ENCODE data around the gene TMEM185A. TPM values are rescaled to one million over a fixed set of nuclear protein-coding genes. Genes with fewer than 3 reads are reported as not detected.

The TMEM185A gene
- total RNA-seq, 4 donors from 2014 or later = 2.2 to 26.8 (median 12.0) TPM

DNA sequence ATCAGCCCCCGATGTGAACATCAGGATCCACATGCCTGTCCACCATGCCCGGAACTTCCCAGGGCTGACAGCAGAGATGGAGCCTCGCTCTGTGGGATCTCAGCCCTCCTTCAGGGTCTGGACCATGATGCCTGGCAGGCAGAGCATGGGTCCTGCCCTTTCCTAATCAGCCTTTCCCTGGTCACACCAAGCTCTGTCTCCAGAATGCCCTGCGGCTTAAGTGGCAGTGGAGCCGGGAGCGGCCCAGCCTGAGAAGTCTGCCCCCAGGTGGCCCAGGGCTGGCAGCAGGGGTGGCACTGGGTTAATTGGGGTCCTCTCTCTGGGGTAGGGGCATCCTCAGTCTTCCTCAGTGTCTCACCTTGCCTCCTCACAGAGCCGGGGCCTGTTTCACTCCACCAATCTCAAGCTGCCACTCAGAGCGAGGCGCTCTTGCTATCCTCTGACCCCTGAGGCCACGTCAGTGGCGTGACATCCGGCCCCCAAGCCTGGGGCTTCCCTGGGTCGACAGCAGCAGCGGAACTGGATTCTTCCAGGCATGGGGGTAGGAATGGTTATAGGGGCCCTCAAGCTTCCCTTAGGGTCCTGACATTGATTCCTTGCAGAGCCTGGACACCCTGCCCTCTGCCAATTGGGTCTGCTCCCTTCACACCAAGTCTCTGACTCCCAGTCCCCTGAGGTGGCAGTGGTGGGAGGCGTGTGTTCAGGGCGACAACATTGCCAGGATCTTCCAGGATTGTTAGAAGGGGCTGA is 20.8 kb upstream of the TMEM185A start:
- no peak overlapping the region for H3K4me3 ChIP-seq
- no peaks in the 10 kb centered on the region for H3K9me3 ChIP-seq
- 91% methylated on average over 9 of the region's 16 CpGs; no CpG with 5 or more reads in 1 of the 2 donors for WGBS, 2 donors (ENCODE audit: low coverage in 1 of 2)
- TF ChIP-seq, protein P1, sequence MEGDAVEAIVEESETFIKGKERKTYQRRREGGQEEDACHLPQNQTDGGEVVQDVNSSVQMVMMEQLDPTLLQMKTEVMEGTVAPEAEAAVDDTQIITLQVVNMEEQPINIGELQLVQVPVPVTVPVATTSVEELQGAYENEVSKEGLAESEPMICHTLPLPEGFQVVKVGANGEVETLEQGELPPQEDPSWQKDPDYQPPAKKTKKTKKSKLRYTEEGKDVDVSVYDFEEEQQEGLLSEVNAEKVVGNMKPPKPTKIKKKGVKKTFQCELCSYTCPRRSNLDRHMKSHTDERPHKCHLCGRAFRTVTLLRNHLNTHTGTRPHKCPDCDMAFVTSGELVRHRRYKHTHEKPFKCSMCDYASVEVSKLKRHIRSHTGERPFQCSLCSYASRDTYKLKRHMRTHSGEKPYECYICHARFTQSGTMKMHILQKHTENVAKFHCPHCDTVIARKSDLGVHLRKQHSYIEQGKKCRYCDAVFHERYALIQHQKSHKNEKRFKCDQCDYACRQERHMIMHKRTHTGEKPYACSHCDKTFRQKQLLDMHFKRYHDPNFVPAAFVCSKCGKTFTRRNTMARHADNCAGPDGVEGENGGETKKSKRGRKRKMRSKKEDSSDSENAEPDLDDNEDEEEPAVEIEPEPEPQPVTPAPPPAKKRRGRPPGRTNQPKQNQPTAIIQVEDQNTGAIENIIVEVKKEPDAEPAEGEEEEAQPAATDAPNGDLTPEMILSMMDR (IDR thresholded peaks at IDR 0.05) = no peak
- TF ChIP-seq POLR2AphosphoS5 (IDR thresholded peaks at IDR 0.05) (no peak), POLR2A (IDR thresholded peaks at IDR 0.05) (no peak), EP300 (IDR thresholded peaks at IDR 0.05; ENCODE audit: low read depth) (no peak)
- intact Hi-C loops (cut with DNase I; ENCODE audit: low total_unique reads) (no loop called here), in situ Hi-C loops (cut with MboI; ENCODE audit: low pct_ligation_motif_present in 1 of 4, low pct_unique_long_range_greater_than_20kb in 1 of 4, low sequenced_read_pairs in 3 of 4) (no loop called here)
- DNase-seq = no peak
- no peaks in the 10 kb centered on the region for H3K27me3 ChIP-seq
- no peaks in the 10 kb centered on the region for H3K36me3 ChIP-seq
- H3K4me1 ChIP-seq = no peaks in the 10 kb centered on the region
- H3K27ac ChIP-seq = no peak overlapping the region

DNA sequence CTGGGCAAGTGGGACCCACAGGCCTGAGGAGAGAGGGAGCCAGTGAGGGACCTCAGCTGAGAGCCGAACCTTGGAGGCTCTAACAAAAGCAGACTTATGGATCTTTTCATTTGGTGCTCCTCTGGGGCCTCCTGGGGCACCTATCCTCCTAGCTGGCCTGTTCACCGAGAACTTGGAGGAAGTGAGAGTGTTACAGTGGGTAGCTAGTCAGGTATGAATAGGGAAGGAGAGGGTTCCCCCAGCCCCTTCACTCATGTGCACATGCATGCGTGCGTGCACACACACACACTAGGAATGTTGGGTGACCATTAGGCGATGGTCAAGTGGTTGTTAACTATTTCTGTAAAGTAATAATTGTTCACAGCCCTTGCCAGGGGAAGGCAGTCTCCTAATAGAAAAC is 18.6 kb upstream of the TMEM185A start:
- no peak overlapping the region for H3K4me3 ChIP-seq
- no peaks in the 10 kb centered on the region for H3K9me3 ChIP-seq
- no peaks in the 10 kb centered on the region for H3K4me1 ChIP-seq
- WGBS, 2 donors (ENCODE audit: low coverage in 1 of 2) = 82% methylated on average over 5 of the region's 5 CpGs; no CpG with 5 or more reads in 1 of the 2 donors
- intact Hi-C loops (cut with DNase I; ENCODE audit: low total_unique reads) (no loop called here), in situ Hi-C loops (cut with MboI; ENCODE audit: low pct_ligation_motif_present in 1 of 4, low pct_unique_long_range_greater_than_20kb in 1 of 4, low sequenced_read_pairs in 3 of 4) (no loop called here)
- DNase-seq = no peak
- H3K36me3 ChIP-seq = no peaks in the 10 kb centered on the region
- TF ChIP-seq POLR2AphosphoS5 (IDR thresholded peaks at IDR 0.05) (no peak), POLR2A (IDR thresholded peaks at IDR 0.05) (no peak), EP300 (IDR thresholded peaks at IDR 0.05; ENCODE audit: low read depth) (no peak)
- TF ChIP-seq, protein P1 (IDR thresholded peaks at IDR 0.05) = no peak
- H3K27me3 ChIP-seq = no peaks in the 10 kb centered on the region
- no peak overlapping the region for H3K27ac ChIP-seq

DNA sequence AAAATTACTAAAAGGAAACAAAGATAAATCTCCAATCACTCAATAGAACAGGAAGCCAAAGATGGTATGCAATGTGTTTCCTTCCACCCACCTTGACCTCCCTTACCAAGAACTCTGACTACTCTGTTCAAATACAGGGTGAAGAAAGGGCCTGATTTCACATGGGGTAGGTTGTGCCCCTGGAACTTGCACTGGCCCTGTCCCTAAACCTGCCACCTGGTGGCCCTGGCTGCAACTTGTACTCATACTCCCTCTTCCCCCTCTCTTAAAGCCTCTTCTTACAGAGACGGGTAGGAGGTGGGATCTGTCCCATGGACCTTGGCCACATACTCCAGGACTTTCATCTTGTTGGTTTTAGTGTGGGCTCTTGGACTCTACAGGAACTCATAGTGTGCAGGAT is 17.3 kb upstream of the TMEM185A start:
- Histone ChIP-seq H3K27ac (no peak overlapping the region), H3K4me3 (no peak overlapping the region), H3K9me3 (no peaks in the 10 kb centered on the region), H3K4me1 (no peaks in the 10 kb centered on the region), H3K27me3 (no peaks in the 10 kb centered on the region), H3K36me3 (no peaks in the 10 kb centered on the region)
- DNase-seq = no peak
- in situ Hi-C loops (cut with MboI; ENCODE audit: low pct_ligation_motif_present in 1 of 4, low pct_unique_long_range_greater_than_20kb in 1 of 4, low sequenced_read_pairs in 3 of 4) (loop anchor here in 1 of 4 donors (25.0 kb wide), 1 partner anchor 137 kb away; the partner anchor contains the start of gene IDS), intact Hi-C loops (cut with DNase I; ENCODE audit: low total_unique reads) (no loop called here)
- 40% methylated on average over 1 of the region's 1 CpG; no CpG with 5 or more reads in 1 of the 2 donors for WGBS, 2 donors (ENCODE audit: low coverage in 1 of 2)
- no peak for TF ChIP-seq POLR2A (IDR thresholded peaks at IDR 0.05)
- no peak for TF ChIP-seq POLR2AphosphoS5 (IDR thresholded peaks at IDR 0.05)
- TF ChIP-seq, protein P1 (IDR thresholded peaks at IDR 0.05) = no peak
- no peak for TF ChIP-seq EP300 (IDR thresholded peaks at IDR 0.05; ENCODE audit: low read depth)

DNA sequence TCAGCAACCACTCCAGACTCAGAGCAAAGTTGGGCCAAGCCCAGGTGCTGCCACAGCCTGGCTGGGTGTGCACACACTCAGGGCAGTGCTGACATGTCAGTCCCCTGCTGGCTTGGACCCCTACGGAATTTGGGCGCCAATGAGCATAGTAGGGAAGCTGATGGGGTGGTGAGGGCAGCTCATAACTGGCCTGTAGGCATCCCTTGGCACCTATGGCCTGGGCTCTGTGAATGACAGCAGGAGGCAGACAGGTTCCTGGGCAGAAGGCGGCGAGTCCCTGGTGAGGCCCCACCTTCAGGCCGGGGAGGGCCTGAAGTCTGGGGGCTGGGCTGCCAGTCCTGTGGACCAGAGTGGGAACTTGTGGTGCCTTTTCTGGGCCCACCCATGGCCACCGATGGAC is 15.9 kb upstream of the TMEM185A start:
- H3K4me3 ChIP-seq = no peak overlapping the region
- no peaks in the 10 kb centered on the region for H3K9me3 ChIP-seq
- WGBS, 2 donors (ENCODE audit: low coverage in 1 of 2) = 84% methylated on average over 5 of the region's 6 CpGs; no CpG with 5 or more reads in 1 of the 2 donors
- no peaks in the 10 kb centered on the region for H3K4me1 ChIP-seq
- no peaks in the 10 kb centered on the region for H3K36me3 ChIP-seq
- no peaks in the 10 kb centered on the region for H3K27me3 ChIP-seq
- H3K27ac ChIP-seq = no peak overlapping the region
- DNase-seq = no peak
- TF ChIP-seq, protein P1 (IDR thresholded peaks at IDR 0.05) = no peak
- TF ChIP-seq EP300 (IDR thresholded peaks at IDR 0.05; ENCODE audit: low read depth) = no peak
- no peak for TF ChIP-seq POLR2A (IDR thresholded peaks at IDR 0.05)
- no peak for TF ChIP-seq POLR2AphosphoS5 (IDR thresholded peaks at IDR 0.05)
- intact Hi-C loops (cut with DNase I; ENCODE audit: low total_unique reads) = no loop called here
- in situ Hi-C loops (cut with MboI; ENCODE audit: low pct_ligation_motif_present in 1 of 4, low pct_unique_long_range_greater_than_20kb in 1 of 4, low sequenced_read_pairs in 3 of 4) = loop anchor here in 1 of 4 donors (25.0 kb wide), 1 partner anchor 135 kb away; the partner anchor contains the start of gene IDS
